Hematopoietic multipotent progenitor cell treated with erythropoietin and hydrocortisone succinate and interleukin-3 and kit ligand, for 15 days (in vitro differentiated cells): ENCODE measurements around the gene GIMD1.
A peak's percentile ranks its signal among the peaks of the same experiment; 100 is the strongest.
"Not testable (repeated sequence)": the region's sequence is repeated elsewhere in the genome, so short reads cannot be mapped to it uniquely, and the experiment has no call there.

ENCODE experiments used
- DNase-seq: peaks from one replicate; pipeline ENCODE4 v3.0.0-alpha.2; 2015; ENCODE audit warnings: low spot score

GIMD1 gene

DNA sequence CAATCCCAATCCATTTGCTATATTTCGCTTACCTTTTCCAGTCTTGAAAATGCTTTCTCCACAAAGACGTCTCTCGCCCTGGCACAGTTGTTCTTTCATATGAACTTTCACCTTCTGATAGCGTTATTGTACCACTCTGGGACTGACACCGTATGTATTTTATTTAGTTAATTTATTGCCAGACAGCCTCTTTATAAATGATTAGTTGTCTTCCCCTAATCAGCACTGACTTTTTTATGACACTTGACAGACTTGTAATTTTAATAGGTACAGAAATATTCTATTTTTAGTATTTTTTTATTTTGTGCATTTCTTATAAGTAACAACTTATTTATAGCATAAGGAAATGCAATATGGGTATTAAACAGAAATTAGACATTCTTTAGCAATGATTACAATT, at the start of gene GIMD1:
TSS of gene GIMD1 (minus strand) at position 101 of the 400 bp plus-strand sequence. CDS start 1,343 bp downstream, outside the sequence.
- DNase-seq = no peak

DNA sequence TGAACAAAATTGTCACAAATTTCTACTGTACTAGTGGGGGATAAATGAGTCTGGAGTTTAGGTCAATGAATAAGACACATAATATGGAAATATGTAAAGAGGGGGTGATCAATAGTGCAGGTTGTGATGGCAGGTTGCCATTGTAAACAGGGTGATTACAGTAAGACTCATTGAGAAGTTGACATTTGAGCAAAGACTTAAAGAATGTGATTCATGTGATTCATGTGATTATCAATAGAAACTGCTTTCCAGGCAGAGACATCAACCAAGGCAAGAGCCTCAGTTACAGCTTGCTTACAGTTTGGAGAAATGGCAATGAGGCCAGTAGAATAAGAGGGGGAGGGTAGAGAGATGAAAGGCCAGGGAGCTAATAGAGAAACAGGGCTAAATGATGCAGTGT, 45.8 kb upstream of the GIMD1 start:
- no peak for DNase-seq

DNA sequence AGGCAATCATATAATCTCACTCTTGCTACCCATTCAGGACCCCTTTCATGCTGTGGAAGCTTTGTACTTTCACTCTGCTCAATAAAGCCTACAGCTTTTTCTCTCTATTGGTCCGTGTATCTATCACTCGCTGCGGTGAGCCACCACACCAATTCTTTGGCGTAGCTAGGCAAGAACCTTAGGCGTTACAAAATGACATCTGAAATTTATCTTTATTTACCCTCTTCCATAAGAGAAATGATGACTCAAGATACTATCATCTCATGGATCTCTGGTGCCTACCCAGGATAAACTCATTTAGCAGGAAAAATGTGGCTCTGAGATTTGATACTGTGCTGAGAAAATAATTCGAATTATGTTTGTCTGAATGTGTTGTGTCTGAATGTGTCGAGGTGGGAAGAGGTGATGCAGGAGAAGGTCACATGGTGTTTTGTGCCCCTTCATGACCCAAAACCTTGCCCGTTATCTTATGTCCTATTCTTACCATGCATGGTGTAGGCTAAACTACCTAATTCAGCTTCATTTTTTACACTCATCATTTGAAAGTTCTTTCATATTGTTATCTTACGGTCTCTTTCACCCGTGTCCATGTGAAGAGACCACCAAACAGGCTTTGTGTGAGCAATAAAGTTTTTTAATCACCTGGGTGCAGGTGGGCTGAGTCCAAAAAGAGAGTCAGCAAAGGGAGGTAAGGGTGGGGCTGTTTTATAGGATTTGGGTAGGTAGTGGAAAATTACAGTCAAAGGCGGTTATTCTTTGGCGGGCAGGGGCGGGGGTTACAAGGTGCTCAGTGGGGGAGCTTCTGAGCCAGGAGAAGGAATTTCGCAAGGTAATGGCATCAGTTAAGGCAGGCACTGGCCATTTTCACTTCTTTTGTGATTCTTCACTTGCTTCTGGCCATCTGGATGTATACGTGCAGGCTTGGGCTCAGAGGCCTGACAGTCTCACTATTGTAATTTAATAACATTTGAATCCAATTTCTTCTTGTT, 41.6 kb upstream of the GIMD1 start:
- no peak for DNase-seq

DNA sequence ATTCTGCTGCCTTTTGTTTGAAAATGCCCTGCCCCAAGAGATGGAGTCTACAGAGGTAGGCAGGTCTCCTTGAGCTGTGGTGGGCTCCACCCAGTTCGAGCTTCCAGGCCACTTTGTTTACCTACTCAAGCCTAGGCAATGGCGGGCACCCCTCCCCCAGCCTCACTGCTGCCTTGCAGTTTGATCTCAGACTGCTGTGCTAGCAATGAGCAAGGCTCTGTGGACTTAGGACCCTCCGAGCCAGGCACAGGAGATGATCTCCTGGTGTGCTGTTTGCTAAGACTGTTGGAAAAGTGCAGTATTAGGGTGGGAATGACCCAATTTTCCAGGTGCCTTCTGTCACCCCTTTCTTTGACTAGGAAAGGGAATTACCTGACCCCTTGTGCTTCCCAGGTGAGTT, 39.4 kb upstream of the GIMD1 start:
- not testable (repeated sequence) for DNase-seq

DNA sequence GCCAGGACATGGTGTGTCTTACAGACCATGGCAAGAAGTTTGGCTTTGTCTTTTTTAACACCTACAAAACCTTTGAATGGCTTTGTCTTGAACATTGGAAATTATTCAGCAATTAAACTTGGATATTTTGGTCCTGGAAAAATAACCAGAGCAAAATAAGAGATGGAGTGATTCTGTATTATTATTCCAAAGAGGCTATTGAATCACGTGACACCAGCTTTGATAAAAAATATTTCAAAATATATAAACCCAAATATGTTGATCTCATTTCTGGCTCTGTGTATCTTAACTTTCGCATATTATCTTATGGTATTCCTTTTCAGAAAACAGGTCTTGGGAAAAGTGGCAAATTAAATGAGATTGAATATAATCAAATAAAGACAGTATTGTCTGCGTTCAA, 32.6 kb upstream of the GIMD1 start:
- no peak for DNase-seq

DNA sequence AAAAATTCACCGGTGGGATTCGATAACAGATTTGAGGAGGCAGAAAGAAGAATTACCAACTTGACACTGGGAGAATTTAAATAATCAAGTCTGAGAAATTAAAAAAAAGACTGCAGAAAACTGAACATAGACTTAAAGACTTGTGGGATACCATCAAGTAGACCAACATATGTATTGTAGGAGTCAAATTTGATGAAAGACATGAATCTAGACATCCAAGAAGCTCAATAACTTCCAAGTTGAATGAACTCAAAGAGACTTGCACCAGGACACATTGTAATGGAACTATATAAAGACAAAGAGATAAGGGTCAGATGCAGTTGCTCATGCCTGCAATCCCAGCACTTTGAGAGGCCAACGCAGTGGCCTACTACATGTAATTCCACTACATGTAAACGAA, 30.3 kb upstream of the GIMD1 start:
- not testable (repeated sequence) for DNase-seq

DNA sequence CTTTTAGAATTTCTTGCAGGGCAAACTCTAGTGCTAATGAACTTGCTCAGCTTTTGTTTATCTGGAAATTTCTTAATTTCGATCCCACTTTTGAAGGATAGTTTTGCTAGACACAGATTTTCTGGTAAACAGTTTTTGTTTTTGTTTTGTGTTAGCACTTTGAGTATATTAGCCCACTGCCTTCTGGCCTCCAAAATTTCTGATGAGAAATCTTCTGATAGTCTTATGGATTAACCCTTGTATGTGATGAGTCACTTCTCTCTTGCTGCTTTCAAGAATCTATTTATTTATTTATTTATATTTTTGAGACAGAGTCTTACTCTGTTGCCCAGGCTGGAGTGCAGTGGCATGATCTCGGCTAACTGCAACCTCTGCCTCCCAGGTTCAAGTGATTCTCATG, 27.0 kb upstream of the GIMD1 start:
- DNase-seq = no peak

DNA sequence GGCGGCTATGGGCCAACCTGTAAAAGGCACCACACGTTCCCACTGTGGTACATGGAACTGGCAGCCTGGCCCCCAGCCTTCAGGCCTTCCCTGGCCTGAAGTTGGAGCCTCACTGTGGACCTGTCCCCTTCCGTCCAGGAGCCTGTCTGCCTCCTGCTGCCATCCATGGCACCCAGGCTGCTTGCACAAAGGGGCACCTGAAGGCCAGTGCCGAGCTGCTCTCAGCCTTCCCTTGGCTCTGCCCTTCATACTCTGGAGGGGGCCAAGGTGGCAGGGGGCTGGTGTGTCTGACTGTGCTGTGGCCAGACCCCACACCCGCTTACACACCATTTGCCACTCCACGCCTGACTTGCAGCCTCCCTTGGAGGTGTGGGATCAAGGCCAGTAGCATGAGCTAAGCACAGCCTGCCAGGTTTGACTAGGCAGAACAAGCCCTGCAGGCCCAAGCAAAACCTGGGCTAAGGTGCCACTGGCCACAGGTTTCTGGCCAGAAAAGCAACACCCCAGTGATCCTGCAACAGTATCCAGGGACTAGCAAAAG, 17.3 kb upstream of the GIMD1 start:
- DNase-seq = no peak

DNA sequence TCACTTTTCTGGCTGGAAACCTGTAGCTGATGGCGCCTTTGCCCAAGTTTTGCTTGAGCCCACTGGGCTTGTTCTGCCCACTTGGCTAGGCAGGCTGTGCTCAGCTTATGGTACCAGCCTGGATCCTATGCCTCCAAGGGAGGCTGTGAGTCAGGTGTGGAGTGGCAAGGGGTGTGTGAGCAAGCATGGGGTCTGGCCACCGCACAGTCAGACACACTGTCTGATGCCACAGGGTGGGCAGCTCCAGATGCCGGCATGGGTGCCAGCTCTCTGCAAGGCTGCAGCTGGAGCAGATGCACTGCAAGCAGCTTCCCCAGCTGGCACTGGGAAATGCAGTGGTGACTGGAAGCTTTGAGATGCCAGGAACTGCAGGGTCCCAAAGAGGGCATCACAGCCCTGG, 16.3 kb upstream of the GIMD1 start:
- no peak for DNase-seq

DNA sequence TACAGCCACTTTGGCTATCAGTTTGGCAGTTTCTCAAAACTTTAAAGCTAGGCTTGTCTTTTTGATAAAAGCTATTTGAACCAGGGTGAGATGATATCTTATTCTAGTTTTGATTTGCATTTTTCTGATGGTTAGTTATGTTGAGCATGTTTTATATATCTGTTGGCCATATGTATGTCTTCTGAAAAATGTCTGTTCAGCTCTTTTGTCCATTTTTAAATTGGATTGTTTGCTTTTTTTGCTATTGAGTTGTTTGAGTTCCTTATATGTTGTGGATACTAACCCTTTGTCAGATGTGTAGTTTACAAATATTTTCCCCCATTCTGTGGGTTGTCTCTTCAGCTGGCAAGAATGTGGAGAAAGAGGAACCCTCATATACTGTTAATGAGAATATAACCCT, 11.6 kb upstream of the GIMD1 start:
- DNase-seq = no peak

DNA sequence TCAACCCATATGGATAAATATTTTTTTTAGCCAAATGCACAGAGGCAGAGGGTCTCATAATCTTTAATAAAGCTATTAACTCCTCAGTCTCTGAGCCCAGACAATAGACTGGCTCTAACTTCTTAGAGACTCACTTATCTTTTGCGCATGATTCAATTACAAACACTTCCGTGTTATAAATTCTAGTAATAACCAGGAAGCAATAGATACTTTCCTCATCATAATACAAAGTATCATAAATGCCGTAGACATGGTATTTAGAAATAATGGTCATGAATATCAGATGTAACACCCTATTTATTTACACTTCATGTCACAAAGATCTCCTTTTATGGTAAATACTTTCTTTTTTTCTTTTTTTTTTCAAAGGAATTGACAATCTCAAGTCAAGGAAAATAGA, 4.4 kb upstream of the GIMD1 start:
- no peak for DNase-seq

DNA sequence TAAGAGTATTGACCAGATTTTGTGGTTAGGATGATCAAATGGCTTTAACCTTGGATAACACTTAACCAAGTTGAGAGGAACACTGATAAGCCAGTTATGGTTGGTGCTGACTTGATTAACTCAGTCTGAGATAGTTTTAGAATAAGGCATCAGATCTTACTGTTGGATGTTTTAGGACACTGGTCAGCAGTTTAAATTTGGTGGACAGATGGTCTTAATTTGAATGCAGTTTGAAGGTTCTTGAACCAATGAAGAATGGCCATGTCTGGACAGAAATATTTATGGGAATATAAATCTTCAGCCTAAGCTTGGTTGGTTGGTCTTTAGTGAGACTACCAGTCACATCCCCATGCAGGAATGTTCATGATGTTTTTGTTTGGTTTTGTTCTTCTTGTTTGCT, 2.6 kb upstream of the GIMD1 start:
- DNase-seq = no peak

DNA sequence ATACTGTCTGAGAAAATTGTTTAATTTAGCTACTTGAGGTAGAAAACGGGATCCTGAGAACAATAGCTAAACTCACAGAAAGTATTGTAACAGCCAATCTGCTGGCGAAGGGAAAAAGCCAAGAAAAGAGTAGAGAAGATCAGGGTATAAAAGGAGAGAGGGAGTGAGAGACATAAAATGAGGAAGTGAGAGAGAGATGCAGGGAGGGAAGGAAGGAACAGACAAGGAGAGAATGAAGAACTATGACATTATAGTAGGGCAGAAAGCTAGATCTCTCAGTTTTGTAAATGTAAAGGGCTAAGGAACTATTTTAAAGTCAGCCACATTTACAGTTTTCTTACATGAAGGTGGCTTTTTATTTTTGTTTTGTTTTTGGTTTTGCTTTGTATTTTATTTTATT, 1.6 kb upstream of the GIMD1 start:
- no peak for DNase-seq

DNA sequence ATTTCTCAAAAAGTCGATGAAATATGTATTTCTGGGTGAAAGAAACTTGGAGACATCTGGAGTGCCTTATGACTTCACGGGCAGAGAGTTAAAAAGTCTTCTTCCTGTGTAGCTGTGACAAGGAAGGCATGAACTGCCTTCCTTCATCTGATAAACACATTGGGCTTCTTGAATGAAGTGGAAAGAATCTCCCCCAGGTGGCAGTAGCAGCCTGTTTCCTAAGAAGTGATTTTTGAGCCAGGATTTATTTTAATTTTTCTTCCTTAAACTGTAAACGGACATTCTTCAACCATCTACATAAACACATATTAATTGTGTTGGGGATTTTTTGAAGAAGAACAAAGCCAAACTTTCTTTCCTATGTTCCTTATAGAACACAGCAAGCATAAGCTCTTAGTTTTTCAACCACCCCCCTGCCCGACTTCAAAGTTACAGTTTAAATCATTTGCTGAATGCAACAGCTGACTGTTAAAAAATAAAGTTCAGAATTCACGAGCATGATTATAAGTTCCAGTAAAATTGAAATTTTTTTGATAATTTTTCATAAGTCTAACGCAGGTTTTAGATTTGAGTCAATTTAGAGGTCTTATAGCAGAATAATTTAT, 980 bp upstream of the GIMD1 start:
- peak; percentile 5 for DNase-seq

DNA sequence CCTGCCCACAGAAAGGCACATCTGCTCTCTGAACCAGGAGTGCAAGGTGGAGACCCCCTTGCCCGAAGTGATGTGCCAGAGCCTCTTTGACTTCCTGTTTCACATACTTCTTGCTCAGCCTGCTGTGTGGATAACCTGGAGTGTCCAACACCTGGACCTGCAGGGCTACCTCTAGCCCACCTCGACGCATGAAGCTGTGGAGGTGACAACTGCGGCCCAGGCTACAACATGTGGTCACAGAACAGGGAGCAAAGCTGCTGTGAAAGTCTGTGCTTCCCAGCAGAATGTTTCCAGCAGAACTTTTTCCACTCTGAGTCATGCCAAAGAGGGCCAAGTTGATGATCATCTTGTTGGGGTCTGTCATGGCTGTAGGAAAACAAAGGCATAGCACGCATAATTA, 1.5 kb downstream of the GIMD1 start:
- DNase-seq = no peak

DNA sequence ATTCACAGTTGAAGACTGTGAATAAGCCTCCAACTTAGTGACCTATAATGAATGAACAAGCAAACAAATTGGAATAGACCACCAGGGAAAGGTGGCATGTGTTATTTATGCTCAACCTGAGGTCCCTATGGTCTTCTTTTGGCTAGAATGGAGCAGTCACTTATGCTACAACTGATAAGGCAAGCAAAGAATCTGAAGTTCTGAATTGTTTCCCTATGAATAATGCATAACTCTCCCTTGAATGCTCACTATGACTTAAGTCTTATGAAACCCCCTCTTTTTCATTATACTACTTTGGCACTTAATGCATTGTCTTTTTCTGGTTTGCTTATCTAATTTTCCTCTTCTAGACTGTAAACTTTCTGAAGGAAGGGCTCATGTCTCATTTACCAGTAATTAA, 2.6 kb downstream of the GIMD1 start:
- no peak for DNase-seq

DNA sequence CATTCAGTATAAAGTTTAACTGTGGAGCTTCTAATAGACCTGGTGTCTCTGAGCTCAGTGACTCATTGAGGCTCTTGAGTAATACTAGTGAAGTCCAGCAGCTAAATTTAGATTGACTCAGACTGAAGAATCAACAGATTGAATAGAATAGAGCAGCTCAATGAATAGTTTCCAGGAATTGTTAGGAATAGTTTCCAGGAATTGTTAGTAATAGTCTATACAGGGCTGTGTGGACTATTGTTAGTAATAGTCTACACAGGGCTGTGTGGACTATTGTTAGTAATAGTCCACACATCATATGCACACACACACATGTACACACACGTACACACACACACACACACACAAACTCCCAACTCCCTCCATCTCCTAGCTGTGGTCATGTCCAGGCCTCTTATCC, 3.0 kb downstream of the GIMD1 start:
- no peak for DNase-seq

DNA sequence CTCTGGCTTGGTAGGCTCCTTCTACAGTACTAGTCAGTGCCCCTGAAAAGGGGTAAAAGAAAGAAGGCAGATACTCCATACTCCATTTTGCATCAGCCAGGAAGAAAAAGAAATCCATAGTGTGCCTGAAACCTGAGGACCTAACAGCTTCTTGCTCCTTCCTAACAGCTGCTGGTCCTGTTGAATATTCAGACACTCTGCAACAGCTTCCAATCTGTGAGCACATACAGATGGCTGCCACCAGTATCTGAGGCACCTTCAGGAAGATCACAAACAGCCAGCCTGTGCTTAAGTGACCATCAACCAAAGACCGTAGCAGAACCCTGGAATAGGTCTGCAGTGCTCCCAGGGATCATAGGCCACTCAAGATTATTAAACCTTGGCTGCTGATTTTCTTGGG, 4.3 kb downstream of the GIMD1 start:
- no peak for DNase-seq

DNA sequence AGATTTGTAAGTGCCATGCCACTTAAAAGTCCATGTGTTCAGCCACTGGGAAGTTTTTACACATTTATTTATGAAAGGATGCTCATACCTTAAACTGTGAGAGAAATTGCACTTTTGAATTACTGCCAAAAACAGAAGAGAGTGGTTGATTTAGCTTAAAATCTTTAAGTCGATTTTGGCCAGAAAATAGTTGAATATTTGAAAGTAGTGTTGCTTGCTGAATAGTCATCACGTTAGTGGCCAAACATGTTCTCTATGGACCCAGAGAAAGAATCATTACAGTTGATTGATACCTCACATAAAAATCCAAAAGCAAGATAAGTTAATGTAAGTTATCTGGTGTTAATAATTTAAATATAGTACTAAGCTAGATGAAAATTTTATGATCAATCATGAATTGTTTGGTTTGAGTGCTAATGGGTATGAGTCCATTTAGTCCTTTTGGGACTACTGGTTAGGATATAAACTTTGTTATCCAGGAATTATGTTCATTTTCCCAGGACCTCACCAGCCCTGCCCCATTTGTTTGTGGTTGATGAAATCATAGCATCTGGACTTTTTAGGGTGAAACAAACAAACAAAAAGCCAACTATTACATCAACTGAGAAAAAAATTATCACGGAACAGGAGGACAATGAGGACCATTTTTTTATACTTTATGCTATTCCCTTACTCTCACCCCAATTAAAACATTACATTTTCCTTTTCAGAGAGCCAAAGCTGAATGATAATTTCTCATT, 6.3 kb downstream of the GIMD1 start:
- DNase-seq = no peak

DNA sequence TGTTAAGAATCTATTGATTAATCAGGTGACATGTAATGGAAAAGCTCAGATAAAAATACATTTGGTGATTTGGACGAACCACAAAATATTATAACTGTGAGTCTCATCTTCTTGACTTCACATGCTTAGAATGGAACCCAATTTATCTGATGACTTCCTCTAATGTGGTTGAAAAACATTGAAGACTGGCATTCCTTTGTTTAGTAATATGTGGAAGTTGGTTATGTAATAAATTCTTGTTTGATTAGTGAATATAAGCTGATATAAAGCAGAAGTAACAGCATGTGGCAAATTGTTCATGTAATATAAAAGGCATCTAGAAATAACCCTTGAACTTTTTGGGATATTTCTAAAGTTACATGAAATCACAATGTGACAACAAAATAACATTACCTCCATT, 9.7 kb downstream of the GIMD1 start:
- no peak for DNase-seq

DNA sequence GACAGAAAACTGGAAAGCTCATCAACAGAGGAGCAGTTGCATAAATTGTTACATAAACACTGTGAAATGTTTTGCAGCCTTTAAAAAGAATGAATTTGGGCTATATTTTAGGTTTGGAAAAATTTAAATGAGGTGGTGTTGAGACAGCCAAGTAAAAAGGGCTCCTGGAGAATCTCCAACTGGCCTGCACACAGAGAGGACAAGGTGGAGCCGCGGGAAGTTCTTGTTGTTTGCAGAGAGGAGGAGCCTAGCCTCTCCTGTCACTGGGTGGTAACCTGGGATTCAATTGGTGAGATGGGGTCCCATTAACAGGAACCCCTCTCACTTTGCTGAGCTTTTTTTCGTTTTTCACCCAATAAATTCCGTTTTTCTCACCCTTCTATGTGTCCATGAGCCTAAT, 13.4 kb downstream of the GIMD1 start:
- no peak for DNase-seq

DNA sequence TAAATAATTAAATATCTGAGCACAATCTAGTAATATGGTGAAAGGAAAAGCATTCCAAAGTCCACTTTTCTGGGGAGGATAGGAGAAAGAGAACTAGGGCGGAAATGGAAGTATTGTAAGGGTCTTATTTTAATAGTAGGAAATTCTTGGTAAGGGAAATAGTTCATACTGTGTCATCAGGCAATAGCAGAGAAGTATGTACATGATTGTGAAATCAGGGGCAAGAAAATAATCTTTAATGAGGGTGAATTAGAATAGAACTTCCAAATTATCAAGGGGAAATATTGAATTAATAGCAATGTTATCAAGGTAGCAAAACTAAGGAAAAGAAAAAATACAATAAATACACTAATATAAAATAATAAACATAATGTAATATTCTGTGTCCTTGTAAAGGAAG, 14.8 kb downstream of the GIMD1 start:
- DNase-seq = no peak

DNA sequence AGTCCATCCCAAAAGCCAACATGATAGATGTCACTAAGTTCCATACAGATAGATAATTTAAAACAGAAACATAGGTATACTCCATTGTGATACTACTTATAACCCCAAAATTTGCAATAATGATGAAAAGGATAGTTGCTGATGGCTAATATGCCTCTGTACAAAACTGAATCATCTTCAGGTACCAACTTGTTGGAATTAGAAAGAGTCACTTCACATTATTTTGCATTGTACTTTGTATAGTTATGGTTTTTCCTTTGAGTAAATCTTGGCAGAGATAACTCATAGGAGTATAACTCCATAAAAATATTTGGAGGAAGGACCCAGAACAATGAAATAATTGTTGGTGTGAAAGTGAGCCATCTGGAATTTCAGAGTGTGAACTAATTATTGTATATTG, 17.6 kb downstream of the GIMD1 start:
- no peak for DNase-seq
